Uterine smooth muscle cell (primary cell): Measurements from ENCODE around the gene OR2AJ1. TPM values are rescaled to one million over a fixed set of nuclear protein-coding genes. Genes with fewer than 3 reads are reported as not detected.

ENCODE experiments used
- total RNA-seq: library from RNA; depleted of rRNA; stranded (reverse); fragments of >200 nt; gene quantifications from 2 replicates; pipeline ENCODE4 v1.2.3, GENCODE V29; 2014

Gene OR2AJ1, protein sequence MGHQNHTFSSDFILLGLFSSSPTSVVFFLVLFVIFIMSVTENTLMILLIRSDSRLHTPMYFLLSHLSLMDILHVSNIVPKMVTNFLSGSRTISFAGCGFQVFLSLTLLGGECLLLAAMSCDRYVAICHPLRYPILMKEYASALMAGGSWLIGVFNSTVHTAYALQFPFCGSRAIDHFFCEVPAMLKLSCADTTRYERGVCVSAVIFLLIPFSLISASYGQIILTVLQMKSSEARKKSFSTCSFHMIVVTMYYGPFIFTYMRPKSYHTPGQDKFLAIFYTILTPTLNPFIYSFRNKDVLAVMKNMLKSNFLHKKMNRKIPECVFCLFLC
- total RNA-seq: not detected in 2 replicates

DNA sequence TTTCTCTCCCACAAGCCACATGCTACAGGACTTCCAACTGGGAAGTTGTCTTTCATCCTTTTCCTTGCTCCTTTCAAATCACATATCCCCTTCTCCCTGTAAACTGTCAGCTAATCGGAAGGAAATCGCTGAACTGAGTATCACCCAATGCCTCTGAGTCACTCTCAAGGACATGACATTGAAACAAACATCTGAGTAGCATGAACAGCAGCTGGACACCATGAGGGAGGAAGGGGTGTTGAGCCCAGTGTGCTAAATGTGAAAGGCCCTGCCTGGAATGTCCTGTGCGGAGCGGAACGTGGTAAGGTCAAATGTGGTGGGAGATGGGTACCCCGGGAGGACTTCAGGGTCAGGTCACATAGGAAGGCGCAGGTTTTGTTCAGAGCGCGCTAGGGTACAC lies at the start of gene OR2AJ1:
TSS of gene OR2AJ1 (plus strand) at position 22 of the 400 bp plus-strand sequence. CDS start 8,880 bp downstream, outside the sequence.

DNA sequence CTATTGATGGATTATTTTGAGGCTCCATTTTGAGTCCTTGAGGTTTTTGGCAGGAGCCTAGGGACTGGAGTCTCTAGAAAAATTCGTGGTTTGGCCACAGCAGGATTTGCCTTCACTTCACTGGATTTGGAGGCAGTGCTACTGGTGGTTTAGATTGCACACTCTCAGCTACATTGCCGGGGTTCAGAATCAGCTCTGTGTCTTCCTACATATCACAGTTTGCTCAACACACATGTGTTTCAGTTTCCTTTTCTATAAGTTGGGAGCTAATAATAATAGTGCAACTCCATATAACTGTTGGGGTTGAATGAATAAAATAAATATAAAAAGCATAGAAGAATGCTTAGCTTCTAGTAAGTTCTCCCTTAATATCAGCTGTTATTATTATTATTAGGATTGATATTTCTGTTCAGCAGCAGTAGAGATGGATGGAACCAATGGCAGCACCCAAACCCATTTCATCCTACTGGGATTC lies 29.5 kb upstream of the OR2AJ1 start, which contains the start of gene OR2W3:
TSS of gene OR2W3 (plus strand) at position 425 of the 475 bp plus-strand sequence. CDS start at position 425, 0 bp downstream.

DNA sequence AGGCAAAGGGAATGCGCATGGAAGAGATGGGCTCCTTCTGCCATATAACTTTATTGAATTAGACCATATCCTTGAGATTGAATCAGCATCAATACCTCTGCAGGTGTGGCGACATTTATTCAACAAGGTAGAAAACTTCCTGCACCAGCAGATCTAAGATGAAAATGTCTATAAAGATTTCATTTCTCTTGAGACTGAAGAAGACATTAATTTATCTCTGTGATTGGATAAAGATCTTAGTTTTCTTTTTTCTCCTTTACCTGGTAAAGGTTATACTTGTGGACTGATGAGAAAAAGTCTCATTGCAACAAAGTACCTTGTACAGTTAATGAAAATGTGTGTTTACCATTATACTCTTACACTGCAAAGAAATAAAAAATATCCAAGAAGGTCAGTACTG lies 4.7 kb upstream of the OR2AJ1 start, which contains the start of gene OR2T8:
TSS of gene OR2T8 (plus strand) at position 301 of the 400 bp plus-strand sequence. CDS start 766 bp downstream, outside the sequence.

DNA sequence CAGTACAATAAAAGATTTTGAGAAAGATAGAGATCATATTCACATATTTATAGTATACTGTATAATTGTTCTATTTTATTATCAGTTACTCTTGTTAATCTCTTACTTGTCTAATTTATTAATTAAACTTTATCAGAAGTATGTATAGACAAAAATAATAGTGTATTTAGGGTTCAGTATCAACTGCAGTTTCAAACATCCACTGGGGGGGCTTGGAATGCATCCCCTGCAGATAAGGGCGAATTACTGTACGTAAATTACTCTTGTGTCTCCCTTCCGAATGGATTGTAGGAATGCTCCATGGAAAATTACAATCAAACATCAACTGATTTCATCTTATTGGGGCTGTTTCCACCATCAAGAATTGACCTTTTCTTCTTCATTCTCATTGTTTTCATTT lies 23.9 kb downstream of the OR2AJ1 start, which contains the start of gene OR2L8:
TSS of gene OR2L8 (plus strand) at position 301 of the 400 bp plus-strand sequence. CDS start at position 301, 0 bp downstream.

DNA sequence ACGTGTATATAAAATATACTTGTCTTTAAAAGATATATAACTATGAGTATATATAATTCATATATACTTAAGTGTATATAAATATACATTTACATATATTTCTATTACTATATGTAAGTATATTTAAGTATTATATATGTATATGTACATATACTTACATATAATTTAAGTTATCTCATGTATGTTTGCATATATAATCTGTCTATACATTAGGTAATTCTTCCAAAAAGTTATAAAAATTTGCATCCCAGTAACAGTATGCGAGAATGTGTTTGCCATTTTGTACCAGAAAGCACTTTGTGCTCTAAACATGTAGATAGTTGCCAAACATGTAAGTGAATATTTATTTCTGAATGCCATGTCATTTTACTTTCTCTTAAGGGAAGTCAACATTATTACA lies 40.2 kb downstream of the OR2AJ1 start, which contains the start of gene OR2AK2:
TSS of gene OR2AK2 (plus strand) at position 301 of the 400 bp plus-strand sequence. CDS start 144 bp downstream, outside the sequence.

Other genes with a start within 250 kb of the OR2AJ1 start
- gene OR13G1, start 245.2 kb upstream of the OR2AJ1 start, total RNA-seq: not detected in 2 replicates
- not detected in 2 replicates for gene OR6F1, start 208.2 kb upstream of the OR2AJ1 start, total RNA-seq
- not detected in 2 replicates for gene OR14K1, start 186.3 kb upstream of the OR2AJ1 start, total RNA-seq
- not detected in 2 replicates for gene OR14A2, start 176.7 kb upstream of the OR2AJ1 start, total RNA-seq
- gene OR1C1, start 164.3 kb upstream of the OR2AJ1 start, total RNA-seq: not detected in 2 replicates
- not detected in 2 replicates for gene OR14A16, start 100.8 kb upstream of the OR2AJ1 start, total RNA-seq
- not detected in 2 replicates for gene OR11L1, start 83.0 kb upstream of the OR2AJ1 start, total RNA-seq
- 0.37 and 0.66 TPM in 2 replicates for gene TRIM58, start 67.7 kb upstream of the OR2AJ1 start, total RNA-seq
- gene OR2W3, start 29.3 kb upstream of the OR2AJ1 start, total RNA-seq: not detected in 2 replicates
- gene OR2T8, start 4.6 kb upstream of the OR2AJ1 start, total RNA-seq: not detected in 2 replicates
- 0.25 TPM in 1 of 2 replicates, not detected in the other for gene OR2L8, start 24.0 kb downstream of the OR2AJ1 start, total RNA-seq
- gene OR2AK2, start 40.3 kb downstream of the OR2AJ1 start, total RNA-seq: 0.25 TPM in 1 of 2 replicates, not detected in the other
- gene OR2L5, start 88.8 kb downstream of the OR2AJ1 start, total RNA-seq: under 0.01 and 0.12 TPM in 2 replicates
- under 0.01 TPM in 1 of 2 replicates, not detected in the other for gene OR2L2, start 105.2 kb downstream of the OR2AJ1 start, total RNA-seq
- 0.11 and 0.12 TPM in 2 replicates for gene OR2L3, start 121.9 kb downstream of the OR2AJ1 start, total RNA-seq
- not detected in 2 replicates for gene OR2L13, start 170.3 kb downstream of the OR2AJ1 start, total RNA-seq
- not detected in 2 replicates for gene OR2M5, start 220.3 kb downstream of the OR2AJ1 start, total RNA-seq
- not detected in 2 replicates for gene OR2M2, start 249.9 kb downstream of the OR2AJ1 start, total RNA-seq